WTC11 (cell line): ENCODE measurements around the gene OTUD1. TPM values are rescaled to one million over a fixed set of nuclear protein-coding genes. Genes with fewer than 3 reads are reported as not detected.

Experiments
- ATAC-seq: fragments of 200-7000 bp; cut with Tn5 transposase; 2 replicates; pipeline ENCODE4 v1.10.0; 2021; ENCODE audit warnings: mild to moderate bottlenecking, moderate library complexity
- CTCF ChIA-PET: fragments of 300-600 bp; sonication (Branson Sonifier 250); formaldehyde crosslinking; loops from one replicate; lab custom pipeline; 2021; ENCODE audit warnings: antibody characterized with exemption; lab: Charles Lee
- POLR2A ChIA-PET: fragments of 350-600 bp; sonication (Branson Sonifier 250); formaldehyde crosslinking; loops from one replicate; lab custom pipeline; 2021; ENCODE audit warnings: antibody characterized with exemption; lab: Charles Lee
- DNase-seq: peaks from one replicate; pipeline ENCODE4 v3.0.0; 2021; ENCODE audit warnings: low spot score
- H3K27ac Mint-ChIP-seq: 2 replicates; pipeline ENCODE4 v1.8.0; 2021; ENCODE audit warnings: mixed read lengths
- H3K27me3 Mint-ChIP-seq: 2 replicates; pipeline ENCODE4 v1.8.0; 2021; ENCODE audit warnings: low read depth, mild to moderate bottlenecking, moderate library complexity, mixed read lengths
- H3K36me3 Mint-ChIP-seq: 2 replicates; pipeline ENCODE4 v1.8.0; 2021; ENCODE audit warnings: mixed read lengths
- H3K4me1 Mint-ChIP-seq: 2 replicates; pipeline ENCODE4 v1.8.0; 2022; ENCODE audit warnings: mixed read lengths
- H3K4me3 Mint-ChIP-seq: 2 replicates; pipeline ENCODE4 v1.8.0; 2021; ENCODE audit warnings: mild to moderate bottlenecking, moderate library complexity, mixed read lengths
- H3K9me3 Mint-ChIP-seq: 2 replicates; pipeline ENCODE4 v1.8.0; 2021; ENCODE audit warnings: mixed read lengths
- FOXJ3 ChIP-seq: sonication (generic); formaldehyde crosslinking; IDR thresholded peaks from 2 replicates; pipeline ENCODE4 v1.9.0; 2021; ENCODE audit warnings: missing genetic modification reagents, mild to moderate bottlenecking, borderline replicate concordance
- GABPB1 ChIP-seq: sonication (generic); formaldehyde crosslinking; IDR thresholded peaks from 2 replicates; pipeline ENCODE4 v1.8.1; 2023; ENCODE audit warnings: mild to moderate bottlenecking, missing genetic modification reagents
- GRHL2 ChIP-seq: fragments of 250-450 bp; sonication (Bioruptor Pico); IDR thresholded peaks from 2 replicates; pipeline ENCODE4 v1.8.0; 2022; ENCODE audit warnings: mild to moderate bottlenecking, moderate library complexity; ENCODE audit not compliant: insufficient replicate concordance, severe bottlenecking
- NR2C2 ChIP-seq: sonication (generic); formaldehyde crosslinking; IDR thresholded peaks from 2 replicates; pipeline ENCODE4 v1.8.0; 2022; ENCODE audit warnings: mild to moderate bottlenecking, missing genetic modification reagents
- OVOL2 ChIP-seq: fragments of 250-450 bp; sonication (Bioruptor Pico); IDR thresholded peaks from 2 replicates; pipeline ENCODE4 v1.9.0; 2021; ENCODE audit warnings: mild to moderate bottlenecking, borderline replicate concordance
- RORB ChIP-seq: fragments of 250-450 bp; sonication (Bioruptor Pico); IDR thresholded peaks from 2 replicates; pipeline ENCODE4 v1.9.0; 2021; ENCODE audit warnings: mild to moderate bottlenecking
- SMAD4 ChIP-seq: sonication (generic); formaldehyde crosslinking; IDR thresholded peaks from 2 replicates; pipeline ENCODE4 v1.8.0; 2022; ENCODE audit warnings: mild to moderate bottlenecking, missing genetic modification reagents
- TP53 ChIP-seq: sonication (generic); formaldehyde crosslinking; IDR thresholded peaks from 2 replicates; pipeline ENCODE4 v1.8.1; 2023; ENCODE audit warnings: mild to moderate bottlenecking, missing genetic modification reagents
- ZBTB21 ChIP-seq: sonication (generic); formaldehyde crosslinking; IDR thresholded peaks from 2 replicates; pipeline ENCODE4 v1.8.1; 2023; ENCODE audit warnings: mild to moderate bottlenecking, missing genetic modification reagents, borderline replicate concordance
- ZNF138 ChIP-seq: sonication (generic); formaldehyde crosslinking; conservative IDR thresholded peaks from 2 replicates; pipeline ENCODE4 v1.8.1; 2022; ENCODE audit warnings: mild to moderate bottlenecking, moderate library complexity, missing genetic modification reagents
- ZNF396 ChIP-seq: fragments of 250-450 bp; sonication (Bioruptor Pico); IDR thresholded peaks from 2 replicates; pipeline ENCODE4 v1.8.0; 2021; ENCODE audit warnings: mild to moderate bottlenecking, moderate library complexity, borderline replicate concordance
- total RNA-seq: library from RNA; stranded (reverse); gene quantifications from 3 replicates; pipeline ENCODE4 v1.2.3, GENCODE V29; 2021
- TF ChIP-seq, protein P1 (sequence below): sonication (generic); formaldehyde crosslinking; IDR thresholded peaks from 2 replicates; pipeline ENCODE4 v1.8.0; 2022; ENCODE audit warnings: mild to moderate bottlenecking, missing genetic modification reagents
- TF ChIP-seq, protein P2 (sequence below): sonication (generic); formaldehyde crosslinking; IDR thresholded peaks from 2 replicates; pipeline ENCODE4 v1.8.0; 2022; ENCODE audit warnings: mild to moderate bottlenecking, missing genetic modification reagents
- TF ChIP-seq, protein P3 (sequence below): sonication (generic); formaldehyde crosslinking; IDR thresholded peaks from 2 replicates; pipeline ENCODE4 v1.8.1; 2023; ENCODE audit warnings: mild to moderate bottlenecking, missing genetic modification reagents
- TF ChIP-seq, protein P4 (sequence below): sonication (generic); formaldehyde crosslinking; IDR thresholded peaks from 2 replicates; pipeline ENCODE4 v1.8.0; 2023; ENCODE audit warnings: mild to moderate bottlenecking, missing genetic modification reagents
- TF ChIP-seq, protein P5 (sequence below): sonication (generic); formaldehyde crosslinking; IDR thresholded peaks from 2 replicates; pipeline ENCODE4 v1.8.1; 2022; ENCODE audit warnings: mild to moderate bottlenecking, missing genetic modification reagents, moderate library complexity, borderline replicate concordance
- TF ChIP-seq, protein P6 (sequence below): sonication (generic); formaldehyde crosslinking; IDR thresholded peaks from 2 replicates; pipeline ENCODE4 v1.8.0; 2023; ENCODE audit warnings: missing genetic modification reagents
- TF ChIP-seq, protein P7 (sequence below): sonication (generic); formaldehyde crosslinking; IDR thresholded peaks from 2 replicates; pipeline ENCODE4 v1.8.1; 2022; ENCODE audit warnings: missing genetic modification reagents, borderline replicate concordance
- TF ChIP-seq, protein P8 (sequence below): sonication (generic); formaldehyde crosslinking; IDR thresholded peaks from 2 replicates; pipeline ENCODE4 v1.8.1; 2023; ENCODE audit warnings: mild to moderate bottlenecking, missing genetic modification reagents

OTUD1 gene
- total RNA-seq, 1 experiment from 2014 or later, result 9.0 TPM

DNA sequence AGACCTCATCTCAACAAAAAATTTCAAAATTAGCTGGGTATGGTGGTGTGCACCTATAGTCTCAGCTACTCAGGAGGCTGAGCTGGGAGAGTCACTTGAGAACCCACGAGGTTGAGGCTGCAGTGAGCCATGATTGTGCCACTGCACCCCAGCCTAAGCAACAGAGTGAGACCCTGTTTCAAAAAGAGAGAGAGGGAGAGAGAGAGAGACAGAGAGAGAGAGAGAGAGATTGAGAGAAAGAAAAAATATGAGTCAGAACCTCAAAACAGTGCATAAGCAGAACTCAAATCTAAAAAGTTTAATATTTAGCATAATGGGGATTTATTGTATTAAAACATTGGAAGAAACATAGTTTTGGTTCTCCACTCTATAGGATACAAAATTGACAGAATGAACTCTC lies 17.5 kb upstream of the OTUD1 start:
- no peak for DNase-seq
- Mint-ChIP-seq H3K4me1 (peaks cover 27% of the 10 kb centered on the region), H3K27me3 (no peaks in the 10 kb centered on the region), H3K27ac (no peak overlapping the region), H3K4me3 (no peak overlapping the region), H3K36me3 (no peaks in the 10 kb centered on the region)
- CTCF ChIA-PET, result no interaction called here
- POLR2A ChIA-PET, result no interaction called here
- TF ChIP-seq, protein P1, sequence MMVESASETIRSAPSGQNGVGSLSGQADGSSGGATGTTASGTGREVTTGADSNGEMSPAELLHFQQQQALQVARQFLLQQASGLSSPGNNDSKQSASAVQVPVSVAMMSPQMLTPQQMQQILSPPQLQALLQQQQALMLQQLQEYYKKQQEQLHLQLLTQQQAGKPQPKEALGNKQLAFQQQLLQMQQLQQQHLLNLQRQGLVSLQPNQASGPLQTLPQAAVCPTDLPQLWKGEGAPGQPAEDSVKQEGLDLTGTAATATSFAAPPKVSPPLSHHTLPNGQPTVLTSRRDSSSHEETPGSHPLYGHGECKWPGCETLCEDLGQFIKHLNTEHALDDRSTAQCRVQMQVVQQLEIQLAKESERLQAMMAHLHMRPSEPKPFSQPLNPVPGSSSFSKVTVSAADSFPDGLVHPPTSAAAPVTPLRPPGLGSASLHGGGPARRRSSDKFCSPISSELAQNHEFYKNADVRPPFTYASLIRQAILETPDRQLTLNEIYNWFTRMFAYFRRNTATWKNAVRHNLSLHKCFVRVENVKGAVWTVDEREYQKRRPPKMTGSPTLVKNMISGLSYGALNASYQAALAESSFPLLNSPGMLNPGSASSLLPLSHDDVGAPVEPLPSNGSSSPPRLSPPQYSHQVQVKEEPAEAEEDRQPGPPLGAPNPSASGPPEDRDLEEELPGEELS (CRISPR knock-in tag), result no peak
- TF ChIP-seq NR2C2 (CRISPR knock-in tag) (no peak), GRHL2 (CRISPR knock-in tag) (no peak), SMAD4 (CRISPR knock-in tag) (no peak), FOXJ3 (CRISPR knock-in tag) (no peak)
- TF ChIP-seq, protein P2, sequence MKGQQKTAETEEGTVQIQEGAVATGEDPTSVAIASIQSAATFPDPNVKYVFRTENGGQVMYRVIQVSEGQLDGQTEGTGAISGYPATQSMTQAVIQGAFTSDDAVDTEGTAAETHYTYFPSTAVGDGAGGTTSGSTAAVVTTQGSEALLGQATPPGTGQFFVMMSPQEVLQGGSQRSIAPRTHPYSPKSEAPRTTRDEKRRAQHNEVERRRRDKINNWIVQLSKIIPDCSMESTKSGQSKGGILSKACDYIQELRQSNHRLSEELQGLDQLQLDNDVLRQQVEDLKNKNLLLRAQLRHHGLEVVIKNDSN (CRISPR knock-in tag), result no peak
- TF ChIP-seq, all 79 proteins: peak for 0
- H3K9me3 Mint-ChIP-seq, result no peaks in the 10 kb centered on the region; the same call in 1 of the 2 replicates
- no peak for ATAC-seq

DNA sequence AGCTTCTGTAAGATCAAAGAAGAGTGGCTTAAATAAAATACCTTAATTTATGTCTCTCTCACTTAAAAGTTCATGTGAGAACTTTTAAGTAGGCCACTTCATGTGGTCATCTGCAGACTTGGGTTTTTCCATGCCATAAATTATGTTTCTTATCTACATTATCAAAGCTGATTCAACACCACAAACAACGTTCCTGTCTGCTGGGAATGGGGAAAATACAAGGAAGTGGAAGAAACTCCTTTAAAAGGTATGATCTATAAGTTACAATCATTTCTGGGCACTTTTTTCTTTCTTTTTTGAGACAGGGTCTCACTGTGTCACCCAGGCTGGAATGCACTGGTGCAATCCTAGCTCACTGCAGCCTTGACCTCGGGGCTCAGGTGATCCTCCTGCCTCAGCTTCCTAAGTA lies 16.9 kb upstream of the OTUD1 start:
- Mint-ChIP-seq H3K27ac (no peak overlapping the region), H3K27me3 (no peaks in the 10 kb centered on the region), H3K36me3 (no peaks in the 10 kb centered on the region)
- CTCF ChIA-PET, result interaction anchor here (0.8 kb wide), 1 partner anchor 16 kb away, joined by 4 read pairs; the partner anchor contains the start of gene OTUD1
- no peak for DNase-seq
- TF ChIP-seq ZBTB21 (CRISPR knock-in tag) (no peak), ZNF138 (CRISPR knock-in tag) (no peak), GABPB1 (CRISPR knock-in tag) (no peak), RORB (CRISPR knock-in tag) (no peak), OVOL2 (no peak)
- TF ChIP-seq, protein P3, sequence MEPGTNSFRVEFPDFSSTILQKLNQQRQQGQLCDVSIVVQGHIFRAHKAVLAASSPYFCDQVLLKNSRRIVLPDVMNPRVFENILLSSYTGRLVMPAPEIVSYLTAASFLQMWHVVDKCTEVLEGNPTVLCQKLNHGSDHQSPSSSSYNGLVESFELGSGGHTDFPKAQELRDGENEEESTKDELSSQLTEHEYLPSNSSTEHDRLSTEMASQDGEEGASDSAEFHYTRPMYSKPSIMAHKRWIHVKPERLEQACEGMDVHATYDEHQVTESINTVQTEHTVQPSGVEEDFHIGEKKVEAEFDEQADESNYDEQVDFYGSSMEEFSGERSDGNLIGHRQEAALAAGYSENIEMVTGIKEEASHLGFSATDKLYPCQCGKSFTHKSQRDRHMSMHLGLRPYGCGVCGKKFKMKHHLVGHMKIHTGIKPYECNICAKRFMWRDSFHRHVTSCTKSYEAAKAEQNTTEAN (CRISPR knock-in tag), result no peak
- TF ChIP-seq, all 79 proteins: peak for 0
- peaks cover 27% of the 10 kb centered on the region for H3K4me1 Mint-ChIP-seq
- no peaks in the 10 kb centered on the region; the same call in 1 of the 2 replicates for H3K9me3 Mint-ChIP-seq
- ATAC-seq, result no peak
- POLR2A ChIA-PET, result no interaction called here
- H3K4me3 Mint-ChIP-seq, result no peak overlapping the region

DNA sequence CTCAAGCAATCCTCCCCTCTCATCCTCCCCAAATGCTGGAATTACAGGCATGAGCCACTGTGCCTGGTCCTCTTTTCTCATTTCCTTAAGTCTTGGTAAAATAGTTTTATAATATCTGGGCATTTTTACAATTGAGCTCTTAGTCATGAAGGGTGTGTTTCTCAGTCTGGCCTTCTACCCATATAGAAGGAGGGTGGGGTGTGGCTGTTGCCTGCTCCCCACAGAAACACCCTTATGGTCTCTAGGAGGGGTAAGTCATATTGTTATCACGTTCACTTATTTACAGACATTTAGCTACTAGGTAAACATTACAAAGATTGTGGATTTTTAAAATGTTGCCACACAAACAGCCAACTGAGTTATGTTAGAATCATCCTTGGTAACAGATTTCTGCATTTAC lies 6.7 kb upstream of the OTUD1 start:
- Mint-ChIP-seq H3K27ac (no peak overlapping the region), H3K4me1 (peaks cover 6% of the 10 kb centered on the region; the same call in 1 of the 2 replicates), H3K4me3 (no peak overlapping the region), H3K27me3 (no peaks in the 10 kb centered on the region), H3K36me3 (no peaks in the 10 kb centered on the region), H3K9me3 (0 out of 2 replicates have a peak, but pooled peaks cover 3% of the 10 kb centered on the region)
- POLR2A ChIA-PET, result no interaction called here
- DNase-seq (no peak), ATAC-seq (no peak)
- CTCF ChIA-PET, result no interaction called here
- TF ChIP-seq, protein P4, sequence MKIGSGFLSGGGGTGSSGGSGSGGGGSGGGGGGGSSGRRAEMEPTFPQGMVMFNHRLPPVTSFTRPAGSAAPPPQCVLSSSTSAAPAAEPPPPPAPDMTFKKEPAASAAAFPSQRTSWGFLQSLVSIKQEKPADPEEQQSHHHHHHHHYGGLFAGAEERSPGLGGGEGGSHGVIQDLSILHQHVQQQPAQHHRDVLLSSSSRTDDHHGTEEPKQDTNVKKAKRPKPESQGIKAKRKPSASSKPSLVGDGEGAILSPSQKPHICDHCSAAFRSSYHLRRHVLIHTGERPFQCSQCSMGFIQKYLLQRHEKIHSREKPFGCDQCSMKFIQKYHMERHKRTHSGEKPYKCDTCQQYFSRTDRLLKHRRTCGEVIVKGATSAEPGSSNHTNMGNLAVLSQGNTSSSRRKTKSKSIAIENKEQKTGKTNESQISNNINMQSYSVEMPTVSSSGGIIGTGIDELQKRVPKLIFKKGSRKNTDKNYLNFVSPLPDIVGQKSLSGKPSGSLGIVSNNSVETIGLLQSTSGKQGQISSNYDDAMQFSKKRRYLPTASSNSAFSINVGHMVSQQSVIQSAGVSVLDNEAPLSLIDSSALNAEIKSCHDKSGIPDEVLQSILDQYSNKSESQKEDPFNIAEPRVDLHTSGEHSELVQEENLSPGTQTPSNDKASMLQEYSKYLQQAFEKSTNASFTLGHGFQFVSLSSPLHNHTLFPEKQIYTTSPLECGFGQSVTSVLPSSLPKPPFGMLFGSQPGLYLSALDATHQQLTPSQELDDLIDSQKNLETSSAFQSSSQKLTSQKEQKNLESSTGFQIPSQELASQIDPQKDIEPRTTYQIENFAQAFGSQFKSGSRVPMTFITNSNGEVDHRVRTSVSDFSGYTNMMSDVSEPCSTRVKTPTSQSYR (CRISPR knock-in tag), result no peak
- no peak for TF ChIP-seq TP53
- no peak for TF ChIP-seq ZNF396 (CRISPR knock-in tag)
- TF ChIP-seq, protein P5, sequence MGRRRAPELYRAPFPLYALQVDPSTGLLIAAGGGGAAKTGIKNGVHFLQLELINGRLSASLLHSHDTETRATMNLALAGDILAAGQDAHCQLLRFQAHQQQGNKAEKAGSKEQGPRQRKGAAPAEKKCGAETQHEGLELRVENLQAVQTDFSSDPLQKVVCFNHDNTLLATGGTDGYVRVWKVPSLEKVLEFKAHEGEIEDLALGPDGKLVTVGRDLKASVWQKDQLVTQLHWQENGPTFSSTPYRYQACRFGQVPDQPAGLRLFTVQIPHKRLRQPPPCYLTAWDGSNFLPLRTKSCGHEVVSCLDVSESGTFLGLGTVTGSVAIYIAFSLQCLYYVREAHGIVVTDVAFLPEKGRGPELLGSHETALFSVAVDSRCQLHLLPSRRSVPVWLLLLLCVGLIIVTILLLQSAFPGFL (CRISPR knock-in tag), result no peak
- TF ChIP-seq, protein P6, sequence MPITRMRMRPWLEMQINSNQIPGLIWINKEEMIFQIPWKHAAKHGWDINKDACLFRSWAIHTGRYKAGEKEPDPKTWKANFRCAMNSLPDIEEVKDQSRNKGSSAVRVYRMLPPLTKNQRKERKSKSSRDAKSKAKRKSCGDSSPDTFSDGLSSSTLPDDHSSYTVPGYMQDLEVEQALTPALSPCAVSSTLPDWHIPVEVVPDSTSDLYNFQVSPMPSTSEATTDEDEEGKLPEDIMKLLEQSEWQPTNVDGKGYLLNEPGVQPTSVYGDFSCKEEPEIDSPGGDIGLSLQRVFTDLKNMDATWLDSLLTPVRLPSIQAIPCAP (CRISPR knock-in tag), result no peak
- TF ChIP-seq, protein P7, sequence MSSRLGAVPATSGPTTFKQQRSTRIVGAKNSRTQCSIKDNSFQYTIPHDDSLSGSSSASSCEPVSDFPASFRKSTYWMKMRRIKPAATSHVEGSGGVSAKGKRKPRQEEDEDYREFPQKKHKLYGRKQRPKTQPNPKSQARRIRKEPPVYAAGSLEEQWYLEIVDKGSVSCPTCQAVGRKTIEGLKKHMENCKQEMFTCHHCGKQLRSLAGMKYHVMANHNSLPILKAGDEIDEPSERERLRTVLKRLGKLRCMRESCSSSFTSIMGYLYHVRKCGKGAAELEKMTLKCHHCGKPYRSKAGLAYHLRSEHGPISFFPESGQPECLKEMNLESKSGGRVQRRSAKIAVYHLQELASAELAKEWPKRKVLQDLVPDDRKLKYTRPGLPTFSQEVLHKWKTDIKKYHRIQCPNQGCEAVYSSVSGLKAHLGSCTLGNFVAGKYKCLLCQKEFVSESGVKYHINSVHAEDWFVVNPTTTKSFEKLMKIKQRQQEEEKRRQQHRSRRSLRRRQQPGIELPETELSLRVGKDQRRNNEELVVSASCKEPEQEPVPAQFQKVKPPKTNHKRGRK (CRISPR knock-in tag), result no peak
- TF ChIP-seq, protein P8, sequence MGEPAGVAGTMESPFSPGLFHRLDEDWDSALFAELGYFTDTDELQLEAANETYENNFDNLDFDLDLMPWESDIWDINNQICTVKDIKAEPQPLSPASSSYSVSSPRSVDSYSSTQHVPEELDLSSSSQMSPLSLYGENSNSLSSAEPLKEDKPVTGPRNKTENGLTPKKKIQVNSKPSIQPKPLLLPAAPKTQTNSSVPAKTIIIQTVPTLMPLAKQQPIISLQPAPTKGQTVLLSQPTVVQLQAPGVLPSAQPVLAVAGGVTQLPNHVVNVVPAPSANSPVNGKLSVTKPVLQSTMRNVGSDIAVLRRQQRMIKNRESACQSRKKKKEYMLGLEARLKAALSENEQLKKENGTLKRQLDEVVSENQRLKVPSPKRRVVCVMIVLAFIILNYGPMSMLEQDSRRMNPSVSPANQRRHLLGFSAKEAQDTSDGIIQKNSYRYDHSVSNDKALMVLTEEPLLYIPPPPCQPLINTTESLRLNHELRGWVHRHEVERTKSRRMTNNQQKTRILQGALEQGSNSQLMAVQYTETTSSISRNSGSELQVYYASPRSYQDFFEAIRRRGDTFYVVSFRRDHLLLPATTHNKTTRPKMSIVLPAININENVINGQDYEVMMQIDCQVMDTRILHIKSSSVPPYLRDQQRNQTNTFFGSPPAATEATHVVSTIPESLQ, result no peak
